Measurements from ENCODE around the gene ESRP2.

- no peak for TF ChIP-seq CTCF (IDR thresholded peaks at IDR 0.05; ENCODE audit: insufficient read depth, low read length)
- TF ChIP-seq POLR2AphosphoS5 (IDR thresholded peaks at IDR 0.05; ENCODE audit: low read depth): no peak
Observed at GRCh38 chr16:68200088-68200783, 35.7 kb downstream of the ESRP2 start.
